Ectodermal cell (in vitro differentiated cells): ENCODE results near the gene SEZ6L2.

ENCODE experiments used
- H3K27ac ChIP-seq: 2 replicates; pipeline ENCODE4 v1.7.0; 2013; ENCODE audit warnings: mild to moderate bottlenecking, low read depth, low read length; ENCODE audit not compliant: insufficient read depth, poor library complexity, severe bottlenecking
- H3K27me3 ChIP-seq: 2 replicates; pipeline ENCODE4 v1.7.0; 2013; ENCODE audit warnings: mild to moderate bottlenecking, low read length; ENCODE audit not compliant: insufficient read depth, control insufficient read depth, poor library complexity, severe bottlenecking
- H3K36me3 ChIP-seq: one replicate; pipeline ENCODE4 v1.7.0; 2013; ENCODE audit warnings: low read length; ENCODE audit not compliant: control insufficient read depth, insufficient read depth
- H3K4me1 ChIP-seq: one replicate; pipeline ENCODE4 v1.7.0; 2013; ENCODE audit warnings: low read length; ENCODE audit not compliant: control insufficient read depth, insufficient read depth
- H3K4me3 ChIP-seq: 2 replicates; pipeline ENCODE4 v1.7.0; 2013; ENCODE audit warnings: low read depth, low read length, control low read depth; ENCODE audit not compliant: insufficient read depth
- H3K9me3 ChIP-seq: 2 replicates; pipeline ENCODE4 v1.7.0; 2013; ENCODE audit warnings: mild to moderate bottlenecking, low read length, moderate library complexity; ENCODE audit not compliant: control insufficient read depth
- WGBS, 2 experiments: methylation state at CpG; one replicate each; pipeline ENCODE4 v1.1.7; 2013; ENCODE audit warnings: missing lambda C conversion rate in 2 of 2; 5-methylcytosine and 5-hydroxymethylcytosine counted together

Gene SEZ6L2

DNA sequence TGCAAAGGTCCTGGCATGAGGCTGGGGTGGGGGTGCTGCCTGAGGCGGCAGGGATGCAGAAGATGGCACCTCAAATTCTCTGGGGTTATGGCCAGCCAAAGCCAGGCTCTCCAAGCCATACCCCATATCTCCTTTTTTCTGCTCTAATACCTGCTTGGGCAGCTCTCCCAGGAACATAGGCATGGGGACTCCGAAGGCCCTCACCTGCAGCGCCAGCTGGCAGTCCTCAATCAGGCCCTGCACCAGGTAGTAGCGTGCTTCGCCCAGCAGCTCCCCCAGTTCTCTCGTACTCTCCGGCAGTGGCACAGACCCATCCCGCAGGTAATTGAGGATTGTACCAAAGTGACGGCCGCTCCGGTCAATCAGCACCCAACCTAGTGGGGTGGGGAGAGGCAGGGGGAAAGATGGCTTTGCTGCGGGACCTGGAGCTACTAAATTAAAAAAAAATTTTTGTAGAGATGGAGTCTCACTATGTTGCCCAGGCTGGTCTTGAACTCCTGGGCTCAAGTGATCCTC, 23.7 kb upstream of the SEZ6L2 start:
- H3K4me1 ChIP-seq = no peaks in the 10 kb centered on the region
- H3K27me3 ChIP-seq = no peaks in the 10 kb centered on the region
- no peaks in the 10 kb centered on the region for H3K9me3 ChIP-seq
- H3K27ac ChIP-seq = no peak overlapping the region
- peaks cover 8% of the 10 kb centered on the region for H3K36me3 ChIP-seq
- H3K4me3 ChIP-seq = no peak overlapping the region
- WGBS, 2 experiments = 96% methylated on average over 12 of the region's 12 CpGs

DNA sequence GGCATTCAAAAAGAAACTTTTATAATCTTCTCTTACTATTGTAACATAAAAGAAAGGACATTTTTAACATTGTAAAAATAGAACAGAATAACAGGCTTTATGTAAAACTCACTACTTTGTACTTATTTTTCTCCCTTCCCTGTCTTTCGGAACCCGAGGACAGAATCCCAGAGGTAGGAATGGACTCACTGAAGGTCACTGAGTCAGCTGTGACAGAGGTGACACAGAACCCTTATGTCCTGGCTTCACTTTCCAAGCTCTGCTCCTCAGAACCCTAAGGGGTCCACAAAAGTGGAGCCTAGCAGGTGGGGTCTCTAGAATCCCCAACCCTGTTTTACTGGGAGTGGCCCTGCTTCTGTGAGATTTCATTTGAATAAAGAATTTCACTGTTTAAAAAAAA, 23.0 kb upstream of the SEZ6L2 start:
- Histone ChIP-seq H3K36me3 (peaks cover 8% of the 10 kb centered on the region), H3K9me3 (no peaks in the 10 kb centered on the region), H3K4me1 (no peaks in the 10 kb centered on the region), H3K27me3 (no peaks in the 10 kb centered on the region), H3K27ac (no peak overlapping the region), H3K4me3 (no peak overlapping the region)
- WGBS, 2 experiments = 92 to 98% methylated on average over 2 of the region's 2 CpGs

DNA sequence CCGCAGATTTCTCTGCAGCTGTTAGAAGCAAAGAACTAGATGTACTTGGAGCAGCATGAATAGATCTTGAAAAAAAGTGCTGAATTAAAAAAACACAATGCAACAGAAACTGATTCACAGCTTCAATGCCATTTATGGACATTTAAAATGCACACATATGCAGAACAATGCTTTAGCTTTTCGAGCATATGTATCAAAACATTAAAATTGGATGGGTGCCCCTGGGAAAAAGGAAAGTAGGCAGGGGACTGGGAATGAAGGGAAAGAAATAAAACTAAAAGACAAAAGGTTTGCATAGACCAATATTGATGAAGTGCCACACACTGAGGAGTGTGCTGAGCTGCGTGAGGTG, 21.7 kb upstream of the SEZ6L2 start:
- no peak overlapping the region for H3K4me3 ChIP-seq
- H3K4me1 ChIP-seq = no peaks in the 10 kb centered on the region
- H3K27ac ChIP-seq = no peak overlapping the region
- no peaks in the 10 kb centered on the region for H3K27me3 ChIP-seq
- 93 to 98% methylated on average over 3 of the region's 3 CpGs for WGBS, 2 experiments
- peaks cover 8% of the 10 kb centered on the region for H3K36me3 ChIP-seq
- H3K9me3 ChIP-seq = no peaks in the 10 kb centered on the region

DNA sequence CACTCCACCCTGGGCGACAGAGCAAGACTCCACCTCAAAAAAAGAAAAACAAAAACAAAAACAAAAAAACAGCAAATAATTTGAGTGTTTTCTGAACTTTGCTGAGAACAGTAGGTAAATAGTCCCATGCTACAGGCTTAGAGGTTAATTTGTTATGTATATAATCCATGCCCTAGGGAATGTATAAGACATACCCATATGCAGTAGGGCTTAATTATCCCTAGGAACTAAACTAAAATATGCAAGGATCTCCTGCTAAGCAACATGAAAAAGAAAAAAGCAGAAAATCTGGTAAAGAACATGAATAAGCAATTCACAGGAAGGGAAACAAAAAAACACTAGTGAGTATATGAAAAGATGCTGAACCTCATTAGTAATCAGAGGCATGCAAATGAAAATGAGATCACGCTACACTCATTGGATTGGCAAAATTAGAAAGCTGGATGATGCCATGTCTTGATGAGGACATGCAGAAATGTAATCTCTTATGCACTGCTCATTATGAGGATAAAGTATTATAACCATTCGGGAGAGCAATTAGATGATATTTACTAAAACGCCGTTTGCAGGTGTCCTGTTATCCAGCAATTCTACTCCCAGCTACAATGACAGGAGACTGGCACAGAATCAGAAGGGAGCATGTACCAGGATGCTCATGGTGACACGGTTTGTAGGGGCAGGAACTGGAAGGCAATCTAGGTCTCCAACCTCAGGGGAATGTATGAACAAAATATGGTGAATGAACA, 21.1 kb upstream of the SEZ6L2 start:
- WGBS, 2 experiments = 95 to 96% methylated on average over 6 of the region's 6 CpGs
- Histone ChIP-seq H3K27me3 (no peaks in the 10 kb centered on the region), H3K9me3 (no peaks in the 10 kb centered on the region), H3K4me1 (no peaks in the 10 kb centered on the region), H3K36me3 (peaks cover 8% of the 10 kb centered on the region), H3K4me3 (no peak overlapping the region), H3K27ac (no peak overlapping the region)

DNA sequence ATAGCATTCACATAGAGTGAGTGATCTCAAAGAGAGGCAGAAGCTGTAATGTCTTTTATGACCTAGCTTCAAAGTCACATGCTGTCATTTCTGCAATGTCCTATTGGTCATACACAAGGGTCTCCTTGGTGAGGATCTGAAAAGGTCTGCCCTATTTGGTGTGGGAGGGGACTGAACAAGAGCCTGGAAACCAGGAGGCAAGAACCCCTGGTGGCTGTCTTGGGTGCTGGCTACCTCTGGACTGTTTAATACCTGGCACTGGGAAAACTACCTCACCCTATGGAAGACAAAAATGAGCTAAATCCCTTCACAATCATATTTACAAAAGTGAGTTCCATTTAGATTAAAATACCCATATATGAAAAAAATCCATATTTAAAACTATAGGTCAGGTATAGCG, 17.6 kb upstream of the SEZ6L2 start:
- peaks cover 8% of the 10 kb centered on the region for H3K36me3 ChIP-seq
- H3K9me3 ChIP-seq = no peaks in the 10 kb centered on the region
- H3K27me3 ChIP-seq = no peaks in the 10 kb centered on the region
- H3K4me1 ChIP-seq = no peaks in the 10 kb centered on the region
- H3K4me3 ChIP-seq = no peak overlapping the region
- H3K27ac ChIP-seq = no peak overlapping the region
- 91 to 94% methylated on average over 1 of the region's 1 CpG for WGBS, 2 experiments

DNA sequence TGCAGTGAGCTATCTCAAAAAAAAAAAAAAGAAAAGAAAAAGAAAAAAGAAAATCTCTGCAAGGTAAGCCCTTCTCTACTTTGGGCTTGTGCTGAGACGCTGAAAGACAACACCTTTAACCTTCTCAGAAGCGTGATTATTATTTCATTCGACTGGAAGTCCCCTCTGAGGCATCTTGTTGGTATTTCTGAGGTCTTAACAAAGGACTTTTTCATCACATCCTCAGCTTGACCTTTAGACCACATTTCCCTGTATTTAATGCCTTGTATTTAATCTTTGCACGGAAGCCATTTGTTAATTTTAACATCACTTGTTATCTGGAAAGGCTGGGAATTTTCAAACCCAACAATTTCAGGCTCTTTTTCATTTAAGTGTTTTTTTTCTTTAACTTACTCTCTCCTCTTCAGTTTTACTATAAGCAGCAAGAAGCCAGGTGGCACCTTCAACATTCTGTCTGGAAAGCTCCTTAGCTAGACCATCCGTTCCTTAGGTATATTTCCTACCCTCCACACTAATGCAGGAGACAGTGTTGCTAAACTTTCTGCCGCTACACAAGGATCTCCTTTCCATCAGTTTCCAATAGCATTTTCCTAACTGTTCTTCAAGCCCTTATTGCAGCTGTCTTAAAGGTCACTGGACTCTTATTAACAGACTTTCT, 16.4 kb upstream of the SEZ6L2 start:
- H3K4me1 ChIP-seq = no peaks in the 10 kb centered on the region
- WGBS, 2 experiments = 86 to 95% methylated on average over 6 of the region's 6 CpGs
- H3K4me3 ChIP-seq = no peak overlapping the region
- no peaks in the 10 kb centered on the region for H3K9me3 ChIP-seq
- H3K27ac ChIP-seq = no peak overlapping the region
- no peaks in the 10 kb centered on the region for H3K27me3 ChIP-seq
- peaks cover 8% of the 10 kb centered on the region for H3K36me3 ChIP-seq

DNA sequence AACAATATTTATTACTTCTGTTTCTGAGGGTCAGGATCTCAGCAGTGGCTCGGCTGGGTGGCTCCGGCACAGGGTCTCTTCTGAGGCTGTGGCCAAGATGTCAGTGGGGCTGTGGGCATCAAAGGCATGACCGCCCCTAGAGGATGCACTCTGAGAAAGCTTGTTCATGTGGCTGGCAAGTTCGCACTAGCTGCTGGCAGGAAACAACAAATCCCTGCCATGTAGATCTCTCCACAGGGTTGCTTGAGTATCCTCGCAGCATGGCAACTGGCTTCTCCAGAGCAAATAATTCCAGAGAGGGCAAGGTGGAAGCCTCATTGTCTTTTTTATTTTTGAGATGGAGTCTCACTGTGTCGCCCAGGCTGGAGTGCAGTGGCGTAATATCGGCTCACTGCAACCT, 14.2 kb upstream of the SEZ6L2 start:
- H3K27ac ChIP-seq = no peak overlapping the region
- no peaks in the 10 kb centered on the region for H3K36me3 ChIP-seq
- H3K4me3 ChIP-seq = no peak overlapping the region
- no peaks in the 10 kb centered on the region for H3K9me3 ChIP-seq
- no peaks in the 10 kb centered on the region for H3K27me3 ChIP-seq
- no peaks in the 10 kb centered on the region for H3K4me1 ChIP-seq
- 93 to 94% methylated on average over 8 of the region's 8 CpGs for WGBS, 2 experiments

DNA sequence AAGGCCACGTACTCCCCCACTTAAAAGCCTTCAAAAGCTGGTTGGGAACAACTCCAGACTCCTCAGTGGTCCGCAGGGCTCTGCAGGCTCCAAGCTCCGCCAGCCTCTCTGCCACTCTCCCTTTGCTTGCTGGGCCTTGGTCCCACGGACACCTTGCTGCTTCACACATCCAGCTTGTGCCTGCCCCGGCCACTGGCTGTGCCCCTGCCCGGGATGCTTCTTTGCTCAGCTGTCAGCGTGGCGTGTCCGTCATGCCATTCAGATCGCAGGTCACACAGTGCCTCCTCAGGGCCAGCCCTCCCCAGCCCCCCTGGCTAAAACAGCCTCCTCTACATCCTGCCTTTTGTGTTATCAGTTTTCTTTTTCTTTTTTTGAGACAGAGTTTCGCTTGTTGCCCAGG, 12.7 kb upstream of the SEZ6L2 start:
- no peaks in the 10 kb centered on the region for H3K9me3 ChIP-seq
- H3K4me3 ChIP-seq = no peak overlapping the region
- no peak overlapping the region for H3K27ac ChIP-seq
- H3K27me3 ChIP-seq = no peaks in the 10 kb centered on the region
- no peaks in the 10 kb centered on the region for H3K4me1 ChIP-seq
- WGBS, 2 experiments = 87 to 89% methylated on average over 11 of the region's 11 CpGs
- no peaks in the 10 kb centered on the region for H3K36me3 ChIP-seq

DNA sequence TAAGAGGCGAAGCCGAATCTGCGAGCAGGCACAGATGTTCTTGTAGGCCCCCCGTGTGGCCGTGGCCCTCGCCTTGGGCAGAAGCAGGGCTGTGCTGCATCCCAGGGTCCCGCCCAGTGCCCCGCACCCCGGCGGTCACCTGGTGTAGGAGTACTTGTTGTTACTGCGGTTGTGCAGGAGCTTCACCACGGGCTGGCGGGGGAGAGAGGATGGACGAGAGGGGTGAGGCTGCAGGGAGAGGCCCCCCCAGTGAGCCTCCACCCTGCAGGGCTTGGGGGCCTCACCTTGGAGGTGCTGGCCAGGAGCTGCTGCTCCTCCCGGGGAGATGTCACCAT, 12.3 kb upstream of the SEZ6L2 start:
- no peaks in the 10 kb centered on the region for H3K27me3 ChIP-seq
- H3K4me3 ChIP-seq = no peak overlapping the region
- no peak overlapping the region for H3K27ac ChIP-seq
- H3K36me3 ChIP-seq = no peaks in the 10 kb centered on the region
- 89 to 90% methylated on average over 15 of the region's 15 CpGs for WGBS, 2 experiments
- H3K9me3 ChIP-seq = no peaks in the 10 kb centered on the region
- H3K4me1 ChIP-seq = no peaks in the 10 kb centered on the region

DNA sequence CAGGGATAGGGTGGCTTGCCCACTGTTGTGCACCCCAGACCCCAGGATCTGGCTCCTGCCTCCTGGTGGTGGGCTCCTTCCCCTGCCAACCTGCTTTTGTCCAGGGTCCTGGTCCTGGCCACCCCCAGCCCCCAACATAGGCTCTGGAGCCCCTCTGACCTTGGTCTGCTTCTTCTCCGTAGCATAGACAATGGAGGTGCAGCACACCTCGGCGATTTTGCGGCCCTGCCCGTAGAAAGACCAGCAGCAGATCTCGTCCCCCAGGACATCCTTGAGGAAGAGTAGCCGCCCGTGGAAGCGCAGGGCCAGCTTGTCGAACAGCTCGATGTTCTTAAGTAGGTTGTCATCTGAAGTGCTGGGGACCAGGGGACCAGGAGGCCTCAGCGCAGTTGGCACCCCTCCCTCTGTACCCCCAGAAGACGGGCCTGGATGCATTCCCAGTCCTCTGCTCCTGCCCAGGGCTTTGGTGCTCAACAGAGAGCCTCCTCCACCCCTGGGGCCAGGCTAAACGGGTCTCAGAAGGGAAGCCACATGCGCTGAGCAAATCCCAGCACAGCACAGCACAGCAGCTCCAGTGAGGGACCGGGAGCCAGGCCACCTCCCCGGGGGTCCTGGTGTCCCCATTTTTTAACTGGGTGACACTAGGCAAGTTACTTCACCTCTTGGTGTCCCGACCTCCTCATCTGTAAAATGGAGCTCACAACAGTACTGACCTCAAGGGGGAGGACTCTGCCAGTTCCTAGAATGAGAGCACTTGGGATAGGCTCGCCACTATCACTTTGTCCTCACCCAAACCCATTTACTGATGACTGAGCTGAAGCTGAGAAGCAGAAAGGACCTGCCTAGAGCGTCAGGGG, 11.7 kb upstream of the SEZ6L2 start:
- H3K36me3 ChIP-seq = no peaks in the 10 kb centered on the region
- WGBS, 2 experiments = 92 to 93% methylated on average over 20 of the region's 20 CpGs
- H3K4me1 ChIP-seq = no peaks in the 10 kb centered on the region
- H3K27me3 ChIP-seq = no peaks in the 10 kb centered on the region
- H3K9me3 ChIP-seq = no peaks in the 10 kb centered on the region
- H3K4me3 ChIP-seq = no peak overlapping the region
- no peak overlapping the region for H3K27ac ChIP-seq
